Left lung (tissue), 10 donors: ENCODE measurements around the gene DTNB. TPM values are rescaled to one million over a fixed set of nuclear protein-coding genes. Genes with fewer than 3 reads are reported as not detected.

ENCODE experiments used
- ATAC-seq: fragments of 200-7000 bp; cut with Tn5 transposase; one replicate; pipeline ENCODE4 v1.9.1; 2020; ENCODE audit warnings: moderate library complexity
- DNase-seq, 4 donors: peaks; one replicate each; pipeline ENCODE4 v3.0.0-alpha.2; 2013 to 2020
- H3K27ac ChIP-seq, 2 donors: fragments of 200-600 bp; sonication (generic) in 1 of 2; one replicate each; pipeline versions ENCODE4 v1.5.0 to v1.8.0; 2020 to 2021
- H3K27me3 ChIP-seq, 2 donors: fragments of 200-600 bp; sonication (generic) in 1 of 2; one replicate each; pipeline versions ENCODE4 v1.5.0 to v1.8.0; 2020 to 2021
- H3K36me3 ChIP-seq, 2 donors: fragments of 200-600 bp; sonication (generic) in 1 of 2; one replicate each; pipeline versions ENCODE4 v1.5.0 to v1.8.0; 2020 to 2021
- H3K4me1 ChIP-seq, 2 donors: fragments of 200-600 bp; one replicate each; pipeline ENCODE4 v1.8.0; 2021
- H3K4me3 ChIP-seq, 2 donors: fragments of 200-600 bp; sonication (generic) in 1 of 2; one replicate each; pipeline versions ENCODE4 v1.5.0 to v1.8.0; 2020 to 2021; ENCODE audit warnings: mild to moderate bottlenecking in 1 of 2
- H3K9me3 ChIP-seq, 2 donors: fragments of 200-600 bp; sonication (generic) in 1 of 2; one replicate each; pipeline versions ENCODE4 v1.5.0 to v1.8.0; 2020 to 2021
- CTCF ChIP-seq, 2 donors: fragments of 200-600 bp; sonication (generic) in 1 of 2; IDR thresholded peaks; one replicate each; pipeline versions ENCODE4 v1.5.0 to v1.8.0; 2021; ENCODE audit warnings: antibody characterized with exemption in 2 of 2
- intact Hi-C, 2 donors: fragments of 100-400 bp; cut with DNase I; formaldehyde crosslinking; loops; one replicate each; pipeline versions ENCODE4 v1.11.2 to v1.14.2; 2022
- polyA plus RNA-seq, 6 donors: library from polyadenylated mRNA; unstranded; fragments of 120-200 nt; gene quantifications; one replicate each; pipeline ENCODE4 v1.2.1, GENCODE V29; 2013; ENCODE audit not compliant: insufficient read length in 6 of 6
- total RNA-seq, 2 donors: library from RNA; stranded (reverse); fragmentation: NEBNext Ultra II Directional; extraction: Animal tissue kit (Norgen Biotek cat#: 25700); gene quantifications; one replicate each; pipeline ENCODE4 v1.2.1, GENCODE V29; 2021
- donor health status: DM: no; HTN: yes; CAD: no.
- donor health status: DM: no; HTN: no; CAD: no.

DTNB gene
- total and polyA plus RNA-seq, 8 donors = 17.6 to 32.5 (median 29.5) TPM

GRCh38 chr2:25664183-25664964, 9.0 kb downstream of the DTNB start:
- ATAC-seq (peak; percentile 98), DNase-seq (peak in 3 of 4 donors; percentile 58 to 74 (median 60))
- Histone ChIP-seq H3K27ac (no peak overlapping the region), H3K4me3 (no peak overlapping the region), H3K4me1 (peaks cover 0 to 13% of the 10 kb centered on the region in 2 donors), H3K9me3 (no peaks in the 10 kb centered on the region), H3K27me3 (no peaks in the 10 kb centered on the region), H3K36me3 (no peaks in the 10 kb centered on the region)
- intact Hi-C loops = loop anchor here in 1 of 2 donors (10.0 kb wide), 1 partner anchor 60 kb away; no protein-coding TSS in a partner anchor
- TF ChIP-seq CTCF (IDR thresholded peaks at IDR 0.05) = peak; percentile 53 to 62

DNA sequence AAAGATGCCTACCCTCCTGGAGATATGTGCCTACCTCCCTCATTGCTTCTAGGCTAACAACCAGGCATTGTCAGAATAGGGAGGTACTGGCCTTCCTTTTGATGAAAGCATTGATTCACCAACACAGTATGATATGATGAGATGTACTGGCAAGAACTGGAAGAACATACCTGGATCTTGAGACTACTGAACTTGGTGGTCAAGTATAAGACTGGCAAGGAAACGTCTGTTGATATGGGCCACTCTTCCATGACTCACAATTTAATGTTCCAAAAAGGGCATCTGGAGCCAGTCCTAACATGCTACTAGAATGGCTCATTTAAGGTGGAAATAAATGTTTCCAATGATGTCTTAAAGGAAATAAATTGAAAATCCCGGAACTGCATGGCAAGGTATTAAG, 18.1 kb downstream of the DTNB start:
- DNase-seq = no peak
- intact Hi-C loops = no loop called here
- H3K9me3 ChIP-seq = no peaks in the 10 kb centered on the region

GRCh38 chr2:25654801-25655200, 18.6 kb downstream of the DTNB start:
- H3K4me1 ChIP-seq = peaks cover 0 to 19% of the 10 kb centered on the region in 2 donors
- ATAC-seq (no peak), DNase-seq (no peak)
- intact Hi-C loops = no loop called here
- H3K9me3 ChIP-seq = no peaks in the 10 kb centered on the region
- no peak overlapping the region for H3K27ac ChIP-seq
- H3K36me3 ChIP-seq = peaks cover 0 to 3% of the 10 kb centered on the region in 2 donors
- no peak for TF ChIP-seq CTCF (IDR thresholded peaks at IDR 0.05)
- no peak overlapping the region for H3K4me3 ChIP-seq
- no peaks in the 10 kb centered on the region for H3K27me3 ChIP-seq

More for the DNA sequence above, 18.1 kb downstream of the DTNB start:
- TF ChIP-seq CTCF (IDR thresholded peaks at IDR 0.05) = no peak
- no peak for ATAC-seq
- H3K27ac ChIP-seq = no peak overlapping the region
- no peaks in the 10 kb centered on the region for H3K27me3 ChIP-seq
- peaks cover 0 to 15% of the 10 kb centered on the region in 2 donors for H3K4me1 ChIP-seq
- H3K36me3 ChIP-seq = peaks cover 0 to 3% of the 10 kb centered on the region in 2 donors
- no peak overlapping the region for H3K4me3 ChIP-seq

GRCh38 chr2:25651782-25652455, 21.5 kb downstream of the DTNB start:
- intact Hi-C loops = no loop called here
- H3K36me3 ChIP-seq = peaks cover 0 to 7% of the 10 kb centered on the region in 2 donors
- H3K4me3 ChIP-seq = no peak overlapping the region
- no peak for DNase-seq
- H3K27ac ChIP-seq = peak overlapping the region in 1 of 2 donors; percentile 88
- no peak for TF ChIP-seq CTCF (IDR thresholded peaks at IDR 0.05)
- no peaks in the 10 kb centered on the region for H3K27me3 ChIP-seq
- peak; percentile 43 for ATAC-seq
- peaks cover 0 to 22% of the 10 kb centered on the region in 2 donors for H3K4me1 ChIP-seq
- no peaks in the 10 kb centered on the region for H3K9me3 ChIP-seq

DNA sequence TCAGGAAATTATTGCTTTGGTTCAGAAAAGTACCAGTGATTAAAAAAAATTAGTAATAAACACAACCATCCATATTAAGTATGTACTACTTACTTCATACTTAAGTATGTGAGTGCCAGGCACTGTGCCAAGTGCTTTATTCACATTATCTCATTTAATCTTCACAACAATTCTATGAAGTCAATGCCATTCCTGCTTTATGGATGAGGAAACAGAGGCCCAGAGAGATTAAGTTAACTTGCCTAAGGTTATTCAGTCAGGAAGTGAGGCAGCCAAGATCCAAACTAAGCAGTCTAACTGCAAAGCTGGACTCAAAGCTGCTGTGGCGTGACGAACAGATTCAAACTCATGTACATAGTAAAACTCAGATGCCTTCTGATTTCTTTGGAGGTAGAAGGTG, 22.3 kb downstream of the DTNB start:
- no peaks in the 10 kb centered on the region for H3K27me3 ChIP-seq
- no peak for TF ChIP-seq CTCF (IDR thresholded peaks at IDR 0.05)
- H3K27ac ChIP-seq = peak overlapping the region in 1 of 2 donors; percentile 88
- H3K4me3 ChIP-seq = no peak overlapping the region
- intact Hi-C loops = no loop called here
- ATAC-seq (no peak), DNase-seq (no peak)
- H3K36me3 ChIP-seq = peaks cover 0 to 7% of the 10 kb centered on the region in 2 donors
- no peaks in the 10 kb centered on the region for H3K9me3 ChIP-seq
- H3K4me1 ChIP-seq = peaks cover 0 to 22% of the 10 kb centered on the region in 2 donors
